K562 (cell line): ENCODE results near the gene MYLK4. TPM values are rescaled to one million over a fixed set of nuclear protein-coding genes. Genes with fewer than 3 reads are reported as not detected.

Source experiments
- ARHGAP35 ChIP-seq: fragments of 450-650 bp; IDR thresholded peaks from 2 replicates; pipeline ENCODE4 v1.6.1; 2018; ENCODE audit not compliant: partially characterized antibody
- ATF3 ChIP-seq, 2 experiments: fragments of 450-650 bp in 1 of 2; sonication (generic) in 1 of 2; formaldehyde crosslinking in 1 of 2; IDR thresholded peaks in 1 of 2; conservative IDR thresholded peaks in 1 of 2; 2 replicates each; pipeline versions ENCODE4 v1.6.1 to v1.8.1; 2016 to 2023; ENCODE audit warnings: mild to moderate bottlenecking in 2 of 2, moderate library complexity in 2 of 2, inconsistent platforms in 1 of 2, missing genetic modification reagents in 1 of 2
- CBX2 ChIP-seq: fragments of 200-600 bp; sonication (generic); IDR thresholded peaks from one replicate; pipeline ENCODE4 v1.6.1; 2012; ENCODE audit warnings: mild to moderate bottlenecking, low read length, inconsistent platforms; ENCODE audit not compliant: insufficient read depth, poor library complexity, severe bottlenecking
- CEBPG ChIP-seq, 3 experiments: fragments of 200-800 bp in 1 of 3; sonication (Bioruptor generic) in 1 of 3; sonication (generic) in 1 of 3; formaldehyde crosslinking in 1 of 3; IDR thresholded peaks in 2 of 3; conservative IDR thresholded peaks in 1 of 3; 2 replicates each; pipeline versions ENCODE4 v1.6.1 to v1.8.0; 2016 to 2022; ENCODE audit warnings: missing compliant biosample characterization in 2 of 3, missing genetic modification characterization in 2 of 3, mild to moderate bottlenecking in 1 of 3, missing genetic modification reagents in 1 of 3
- GTF2F1 ChIP-seq: IDR thresholded peaks from 2 replicates; pipeline ENCODE4 v1.6.1; 2011; ENCODE audit warnings: low read depth, low read length, improper control_type of control experiment
- MYBL2 ChIP-seq, 2 experiments: fragments of 450-650 bp in 1 of 2; sonication (generic) in 1 of 2; formaldehyde crosslinking in 1 of 2; IDR thresholded peaks; 2 replicates each; pipeline versions ENCODE4 v1.6.1 to v1.8.1; 2017 to 2022; ENCODE audit warnings: borderline replicate concordance in 1 of 2, inconsistent platforms in 1 of 2, low read depth in 1 of 2, mild to moderate bottlenecking in 1 of 2, missing genetic modification reagents in 1 of 2, moderate library complexity in 1 of 2
- NR0B1 ChIP-seq: fragments of 450-650 bp; IDR thresholded peaks from one replicate; pipeline ENCODE4 v1.6.1; 2018; ENCODE audit warnings: mild to moderate bottlenecking, moderate library complexity; ENCODE audit not compliant: partially characterized antibody
- REST ChIP-seq, 2 experiments: fragments of 450-650 bp; formaldehyde crosslinking in 1 of 2; IDR thresholded peaks; 2 replicates each; pipeline versions ENCODE4 v1.4.0 to v1.6.1; 2014 to 2020; ENCODE audit warnings: mild to moderate bottlenecking in 2 of 2, borderline replicate concordance in 1 of 2, low read depth in 1 of 2
- TCF7L2 ChIP-seq: fragments of 150-350 bp; IDR thresholded peaks from 2 replicates; pipeline ENCODE4 v1.6.1; 2016; ENCODE audit warnings: low read depth, mild to moderate bottlenecking, low read length, moderate library complexity
- ZNF217 ChIP-seq: sonication (generic); formaldehyde crosslinking; IDR thresholded peaks from 2 replicates; pipeline ENCODE4 v1.8.0; 2022; ENCODE audit warnings: mild to moderate bottlenecking, missing genetic modification reagents
- ZNF589 ChIP-seq: fragments of 200-800 bp; sonication (Bioruptor generic); IDR thresholded peaks from 2 replicates; pipeline ENCODE4 v1.6.1; 2016; ENCODE audit warnings: low read depth, missing genetic modification characterization, missing compliant biosample characterization
- polyA plus RNA-seq, 8 experiments: library from polyadenylated mRNA; depleted of rRNA in 4 of 8; stranded (reverse) in 5 of 8; unstranded in 3 of 8; fragments of >200 nt; fragmentation: Nextera tagmentation in 2 of 8; fragmentation: Illumina TruSeq in 1 of 8; extraction: Ambion mirVana in 2 of 8; extraction: Trizol in 1 of 8; gene quantifications; 2 replicates each; pipeline versions ENCODE4 v1.2.1 to v1.2.3, GENCODE V29; 2011 to 2014; ENCODE audit warnings: inconsistent platforms in 1 of 8, missing spikeins in 1 of 8
- total RNA-seq, 7 experiments: library from RNA; depleted of rRNA in 6 of 7; stranded (reverse); fragments of >200 nt in 6 of 7; fragmentation: Illumina TruSeq in 2 of 7; extraction: Trizol in 2 of 7; gene quantifications; 2 replicates each; pipeline versions ENCODE4 v1.2.1 to v1.2.3, GENCODE V29; 2011 to 2021; ENCODE audit warnings: low replicate concordance in 1 of 7

The MYLK4 gene
- total and polyA plus RNA-seq, 9 of the 15 experiments (the other 6 are each of a cell fraction or from before 2014, with no cell fraction given) = 0.01 to 0.15 (median 0.06) TPM

- TF ChIP-seq REST (IDR thresholded peaks at IDR 0.05; ENCODE audit: borderline replicate concordance) = no peak
- no peak for TF ChIP-seq REST (CRISPR knock-in tag; IDR thresholded peaks at IDR 0.05; ENCODE audit: low read depth)
- TF ChIP-seq GTF2F1 = no peak
- TF ChIP-seq CEBPG (CRISPR knock-in tag; IDR thresholded peaks at IDR 0.05) = no peak
- TF ChIP-seq CEBPG (tag; conservative IDR thresholded peaks at IDR 0.05 in 1 of 2, IDR thresholded peaks at IDR 0.05 in 1 of 2) = peak in 1 of 2 experiments; percentile 46; a peak in 1 of 4 replicates
- no peak for TF ChIP-seq ZNF589
- no peak for TF ChIP-seq ZNF217 (CRISPR knock-in tag)
- no peak for TF ChIP-seq CBX2
- TF ChIP-seq ARHGAP35 = no peak
- no peak for TF ChIP-seq TCF7L2
- TF ChIP-seq NR0B1 = no peak
- no peak for TF ChIP-seq MYBL2 (IDR thresholded peaks at IDR 0.05; ENCODE audit: low read depth)
- TF ChIP-seq MYBL2 (CRISPR knock-in tag; IDR thresholded peaks at IDR 0.05; ENCODE audit: borderline replicate concordance) = no peak
- peak; percentile 81 for TF ChIP-seq ATF3 (IDR thresholded peaks at IDR 0.05)
- TF ChIP-seq ATF3 (CRISPR knock-in tag; conservative IDR thresholded peaks at IDR 0.05) = no peak
These were observed 120.4 kb downstream of the MYLK4 start (continued) for GRCh38 chr6:2630359-2630758.
